Esophagus muscularis mucosa (tissue), 4 donors: ENCODE results near the gene ARHGAP12. TPM values are rescaled to one million over a fixed set of nuclear protein-coding genes. Genes with fewer than 3 reads are reported as not detected.
"Not testable (repeated sequence)": the region's sequence is repeated elsewhere in the genome, so short reads cannot be mapped to it uniquely, and the experiment has no call there.

Source experiments
- DNase-seq: peaks from one replicate; pipeline ENCODE4 v3.0.0-alpha.2; 2017; ENCODE audit errors: extremely low spot score
- H3K27ac ChIP-seq, 4 donors: fragments of 200-600 bp; sonication (generic); replicated peaks in 1 of 4; 1 replicate in 3 of 4; 2 replicates in 1 of 4; pipeline ENCODE4 v1.5.1; 2016 to 2019; ENCODE audit warnings: mild to moderate bottlenecking in 1 of 4
- H3K27me3 ChIP-seq, 4 donors: fragments of 200-600 bp; sonication (generic); one replicate each; pipeline versions ENCODE4 v1.5.1 to v1.6.0; 2016 to 2019
- H3K36me3 ChIP-seq, 4 donors: fragments of 200-600 bp; sonication (generic); one replicate each; pipeline ENCODE4 v1.5.1; 2016 to 2019
- H3K4me1 ChIP-seq, 4 donors: fragments of 200-600 bp; sonication (generic); one replicate each; pipeline ENCODE4 v1.5.1; 2016 to 2019
- H3K4me3 ChIP-seq, 4 donors: fragments of 200-600 bp; sonication (generic); 1 replicate in 2 of 4; 2 replicates in 2 of 4; pipeline ENCODE4 v1.5.1; 2016 to 2019; ENCODE audit warnings: mild to moderate bottlenecking in 4 of 4, moderate library complexity in 1 of 4
- H3K9me3 ChIP-seq, 4 donors: fragments of 200-600 bp; sonication (generic); 1 replicate in 3 of 4; 2 replicates in 1 of 4; pipeline ENCODE4 v1.5.1; 2016 to 2019
- EP300 ChIP-seq: sonication (generic); formaldehyde crosslinking; IDR thresholded peaks from one replicate; pipeline ENCODE4 v1.6.1; 2017; ENCODE audit warnings: antibody characterized with exemption
- POLR2A ChIP-seq: fragments of 450-650 bp; IDR thresholded peaks from one replicate; pipeline ENCODE4 v1.6.1; 2017; ENCODE audit warnings: antibody characterized with exemption, moderate library complexity, mild to moderate bottlenecking, low read depth
- POLR2AphosphoS5 ChIP-seq, 2 donors: sonication (generic); formaldehyde crosslinking; IDR thresholded peaks; one replicate each; pipeline ENCODE4 v1.6.1; 2017; ENCODE audit warnings: antibody characterized with exemption in 2 of 2
- WGBS: methylation state at CpG from one replicate; pipeline ENCODE4 v1.1.5; 2018; 5-methylcytosine and 5-hydroxymethylcytosine counted together
- intact Hi-C: fragments of 100-400 bp; cut with DNase I; formaldehyde crosslinking; loops from one replicate; pipeline ENCODE4 v1.15.1; 2023
- total RNA-seq, 4 donors: library from RNA; depleted of rRNA; stranded (reverse); fragments of >200 nt; gene quantifications; one replicate each; pipeline versions ENCODE4 v1.1.0 to v1.2.1, GENCODE V29; 2016
- TF ChIP-seq, protein P1 (sequence below), 3 experiments: fragments of 200-600 bp in 2 of 3; fragments of 450-650 bp in 1 of 3; sonication (generic) in 2 of 3; IDR thresholded peaks; one replicate each; pipeline ENCODE4 v1.5.1; 2017 to 2019; ENCODE audit warnings: antibody characterized with exemption in 3 of 3, mild to moderate bottlenecking in 2 of 3, moderate library complexity in 1 of 3

Gene ARHGAP12
- total RNA-seq, 4 donors from 2014 or later, result 25.6 to 48.2 (median 35.8) TPM

GRCh38 chr10:31768935-31769334 is 159.7 kb downstream of the ARHGAP12 start:
- not testable (repeated sequence) for H3K36me3 ChIP-seq, DNase-seq, H3K9me3 ChIP-seq, H3K4me1 ChIP-seq, H3K27me3 ChIP-seq, H3K4me3 ChIP-seq
- WGBS, result 81% methylated on average over 7 of the region's 7 CpGs
- intact Hi-C loops, result loop anchor here (10.0 kb wide), 2 partner anchors 444 to 734 kb away; partner anchors contain the start of gene ZNF438
- H3K27ac ChIP-seq, result peak overlapping the region in 2 of 4 donors; percentile 21 to 27
- TF ChIP-seq POLR2AphosphoS5 (IDR thresholded peaks at IDR 0.05), result peak in 1 of 2 donors; percentile 10

- no peak for TF ChIP-seq EP300
- Histone ChIP-seq H3K36me3 (no peaks in the 10 kb centered on the region), H3K4me3 (no peak overlapping the region), H3K27me3 (no peaks in the 10 kb centered on the region), H3K27ac (peak overlapping the region in 2 of 4 donors; percentile 21 to 27), H3K4me1 (no peaks in the 10 kb centered on the region), H3K9me3 (no peaks in the 10 kb centered on the region)
- DNase-seq, result no peak
- intact Hi-C loops, result loop anchor here (10.0 kb wide), 2 partner anchors 444 to 734 kb away; partner anchors contain the start of gene ZNF438
- 92% methylated on average over 1 of the region's 1 CpG for WGBS
Observed at GRCh38 chr10:31768467-31768866, 160.2 kb downstream of the ARHGAP12 start.

GRCh38 chr10:31765541-31765940 is 163.1 kb downstream of the ARHGAP12 start:
- no peaks in the 10 kb centered on the region for H3K36me3 ChIP-seq
- H3K4me1 ChIP-seq, result peaks cover 6 to 10% (median 9%) of the 10 kb centered on the region in 4 donors
- H3K27ac ChIP-seq, result no peak overlapping the region
- H3K4me3 ChIP-seq, result no peak overlapping the region
- WGBS, result 93% methylated on average over 7 of the region's 9 CpGs
- TF ChIP-seq, protein P1, sequence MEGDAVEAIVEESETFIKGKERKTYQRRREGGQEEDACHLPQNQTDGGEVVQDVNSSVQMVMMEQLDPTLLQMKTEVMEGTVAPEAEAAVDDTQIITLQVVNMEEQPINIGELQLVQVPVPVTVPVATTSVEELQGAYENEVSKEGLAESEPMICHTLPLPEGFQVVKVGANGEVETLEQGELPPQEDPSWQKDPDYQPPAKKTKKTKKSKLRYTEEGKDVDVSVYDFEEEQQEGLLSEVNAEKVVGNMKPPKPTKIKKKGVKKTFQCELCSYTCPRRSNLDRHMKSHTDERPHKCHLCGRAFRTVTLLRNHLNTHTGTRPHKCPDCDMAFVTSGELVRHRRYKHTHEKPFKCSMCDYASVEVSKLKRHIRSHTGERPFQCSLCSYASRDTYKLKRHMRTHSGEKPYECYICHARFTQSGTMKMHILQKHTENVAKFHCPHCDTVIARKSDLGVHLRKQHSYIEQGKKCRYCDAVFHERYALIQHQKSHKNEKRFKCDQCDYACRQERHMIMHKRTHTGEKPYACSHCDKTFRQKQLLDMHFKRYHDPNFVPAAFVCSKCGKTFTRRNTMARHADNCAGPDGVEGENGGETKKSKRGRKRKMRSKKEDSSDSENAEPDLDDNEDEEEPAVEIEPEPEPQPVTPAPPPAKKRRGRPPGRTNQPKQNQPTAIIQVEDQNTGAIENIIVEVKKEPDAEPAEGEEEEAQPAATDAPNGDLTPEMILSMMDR (IDR thresholded peaks at IDR 0.05), result no peak
- no peak for TF ChIP-seq EP300
- no peak for TF ChIP-seq POLR2A
- no peak for TF ChIP-seq POLR2AphosphoS5 (IDR thresholded peaks at IDR 0.05)
- H3K27me3 ChIP-seq, result no peaks in the 10 kb centered on the region
- no peak for DNase-seq
- H3K9me3 ChIP-seq, result no peaks in the 10 kb centered on the region
- intact Hi-C loops, result loop anchor here (10.0 kb wide), 2 partner anchors 441 to 731 kb away; partner anchors contain the start of gene ZNF438

GRCh38 chr10:31762316-31762715 is 166.3 kb downstream of the ARHGAP12 start:
- TF ChIP-seq POLR2AphosphoS5 (IDR thresholded peaks at IDR 0.05) (no peak), EP300 (no peak), POLR2A (no peak)
- TF ChIP-seq, protein P1 (IDR thresholded peaks at IDR 0.05), result no peak
- WGBS, result 92% methylated on average over 4 of the region's 4 CpGs
- Histone ChIP-seq H3K27ac (no peak overlapping the region), H3K9me3 (no peaks in the 10 kb centered on the region), H3K4me1 (peaks cover 19 to 33% (median 32%) of the 10 kb centered on the region in 4 donors), H3K27me3 (no peaks in the 10 kb centered on the region), H3K36me3 (no peaks in the 10 kb centered on the region), H3K4me3 (no peak overlapping the region)
- intact Hi-C loops, result loop anchor here (5.0 to 10.0 kb wide), 3 partner anchors 160 to 728 kb away; partner anchors contain the start of gene ZNF438
- DNase-seq, result no peak

DNA sequence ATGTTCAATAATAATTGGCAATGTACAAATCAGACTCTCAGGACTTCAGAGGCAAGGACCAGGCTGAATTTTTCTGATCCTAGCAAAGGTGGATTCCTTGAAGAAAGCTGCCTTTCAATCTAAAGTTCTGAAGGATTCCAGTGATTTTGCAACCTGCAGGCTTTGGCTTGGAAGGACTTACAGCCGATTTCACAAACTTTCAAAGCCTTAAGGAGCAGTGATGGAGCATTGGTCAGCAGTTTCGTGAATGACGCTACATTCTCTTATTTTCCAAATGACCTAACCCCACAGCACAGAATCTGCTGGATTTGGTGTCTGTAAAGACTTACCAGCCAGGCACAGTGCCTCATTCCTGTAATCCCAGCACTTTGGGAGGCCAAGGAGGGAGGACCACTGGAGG is 167.5 kb downstream of the ARHGAP12 start:
- no peaks in the 10 kb centered on the region for H3K36me3 ChIP-seq
- no peaks in the 10 kb centered on the region for H3K9me3 ChIP-seq
- peak overlapping the region; percentile 89 to 97 (median 94) for H3K27ac ChIP-seq
- WGBS, result 83% methylated on average over 3 of the region's 3 CpGs
- no peak overlapping the region for H3K4me3 ChIP-seq
- peaks cover 19 to 38% (median 34%) of the 10 kb centered on the region in 4 donors for H3K4me1 ChIP-seq
- H3K27me3 ChIP-seq, result no peaks in the 10 kb centered on the region
- TF ChIP-seq POLR2AphosphoS5 (IDR thresholded peaks at IDR 0.05), result no peak
- TF ChIP-seq EP300, result no peak
- TF ChIP-seq, protein P1 (IDR thresholded peaks at IDR 0.05), result no peak
- no peak for TF ChIP-seq POLR2A
- intact Hi-C loops, result loop anchor here (5.0 to 10.0 kb wide), 3 partner anchors 159 to 726 kb away; partner anchors contain the start of gene ZNF438
- DNase-seq, result no peak
